Neuronal stem cell (in vitro differentiated cells): Measurements from ENCODE around the gene ST6GALNAC3.

Source experiments
- DNase-seq: peaks from one replicate; pipeline ENCODE4 v3.0.0-alpha.2; 2013; ENCODE audit warnings: low spot score
- H2AFZ ChIP-seq: one replicate; pipeline ENCODE4 v1.6.1; 2013; ENCODE audit warnings: mild to moderate bottlenecking, low read length, inconsistent platforms
- H2AK5ac ChIP-seq: 2 replicates; pipeline ENCODE4 v1.6.1; 2013; ENCODE audit warnings: low read depth, mild to moderate bottlenecking, inconsistent platforms, low read length, moderate library complexity, mixed read lengths
- H2BK120ac ChIP-seq: 2 replicates; pipeline ENCODE4 v1.6.1; 2013; ENCODE audit warnings: low read depth, mild to moderate bottlenecking, inconsistent platforms, low read length, moderate library complexity, mixed read lengths
- H2BK12ac ChIP-seq: one replicate; pipeline ENCODE4 v1.6.1; 2013; ENCODE audit warnings: low read length, inconsistent platforms
- H2BK15ac ChIP-seq: 2 replicates; pipeline ENCODE4 v1.6.1; 2013; ENCODE audit warnings: mild to moderate bottlenecking, low read length, inconsistent platforms, mixed read lengths
- H2BK5ac ChIP-seq: one replicate; pipeline ENCODE4 v1.6.1; 2013; ENCODE audit warnings: inconsistent platforms, mild to moderate bottlenecking, low read length, moderate library complexity
- H3K14ac ChIP-seq: one replicate; pipeline ENCODE4 v1.6.1; 2013; ENCODE audit warnings: low read length, inconsistent platforms
- H3K18ac ChIP-seq: 2 replicates; pipeline ENCODE4 v1.6.1; 2013; ENCODE audit warnings: low read length, inconsistent platforms
- H3K23ac ChIP-seq: 2 replicates; pipeline ENCODE4 v1.6.1; 2013; ENCODE audit warnings: low read depth, mild to moderate bottlenecking, mixed read lengths, low read length, inconsistent platforms; ENCODE audit not compliant: poor library complexity
- H3K27ac ChIP-seq: replicated peaks from 3 replicates; pipeline ENCODE4 v1.5.1; 2013; ENCODE audit warnings: low read length, inconsistent platforms
- H3K27me3 ChIP-seq, 3 experiments: 2 replicates each; pipeline ENCODE4 v1.6.1; 2013; ENCODE audit warnings: low read length in 3 of 3, mild to moderate bottlenecking in 2 of 3, inconsistent platforms in 1 of 3, low read depth in 1 of 3, mixed read lengths in 1 of 3, moderate library complexity in 1 of 3; ENCODE audit not compliant: control insufficient read depth in 3 of 3, insufficient read depth in 3 of 3
- H3K36me3 ChIP-seq, 2 donors: replicated peaks in 1 of 2; 2 replicates each; pipeline ENCODE4 v1.6.1; 2013; ENCODE audit warnings: low read length in 2 of 2; ENCODE audit not compliant: control insufficient read depth in 2 of 2, insufficient read depth in 2 of 2
- H3K4ac ChIP-seq: 2 replicates; pipeline ENCODE4 v1.6.1; 2013; ENCODE audit warnings: inconsistent platforms, mild to moderate bottlenecking, low read length, moderate library complexity
- H3K4me1 ChIP-seq, 2 donors: 1 replicate in 1 of 2; 2 replicates in 1 of 2; pipeline ENCODE4 v1.6.1; 2013; ENCODE audit warnings: low read length in 2 of 2, low read depth in 1 of 2; ENCODE audit not compliant: control insufficient read depth in 2 of 2, insufficient read depth in 1 of 2
- H3K4me2 ChIP-seq: one replicate; pipeline ENCODE4 v1.6.1; 2013; ENCODE audit warnings: mild to moderate bottlenecking, low read length, inconsistent platforms; ENCODE audit not compliant: insufficient read depth, poor library complexity, severe bottlenecking
- H3K4me3 ChIP-seq, 2 donors: 2 replicates each; pipeline ENCODE4 v1.5.1; 2013; ENCODE audit warnings: low read length in 2 of 2, mild to moderate bottlenecking in 2 of 2, inconsistent platforms in 1 of 2, moderate library complexity in 1 of 2
- H3K79me1 ChIP-seq: one replicate; pipeline ENCODE4 v1.6.1; 2013; ENCODE audit warnings: low read depth, mild to moderate bottlenecking, inconsistent platforms, low read length, moderate library complexity
- H3K9ac ChIP-seq: one replicate; pipeline ENCODE4 v1.6.1; 2013; ENCODE audit warnings: mild to moderate bottlenecking, low read depth, low read length, inconsistent platforms; ENCODE audit not compliant: poor library complexity
- H3K9me3 ChIP-seq, 2 donors: replicated peaks in 1 of 2; 2 replicates each; pipeline versions ENCODE3 to v1.6.1; 2013; ENCODE audit warnings: low read length in 2 of 2, mild to moderate bottlenecking in 2 of 2, inconsistent platforms in 1 of 2, low read depth in 1 of 2, mixed read lengths in 1 of 2, moderate library complexity in 1 of 2; ENCODE audit not compliant: control insufficient read depth in 2 of 2, insufficient read depth in 1 of 2
- H4K8ac ChIP-seq: one replicate; pipeline ENCODE4 v1.6.1; 2013; ENCODE audit warnings: low read depth, mild to moderate bottlenecking, inconsistent platforms, low read length, moderate library complexity
- H4K91ac ChIP-seq: one replicate; pipeline ENCODE4 v1.6.1; 2013; ENCODE audit warnings: low read length, low read depth, mild to moderate bottlenecking, inconsistent platforms; ENCODE audit not compliant: poor library complexity
- WGBS, 2 donors: extraction: QIAGEN DNeasy Blood & Tissue Kit; methylation state at CpG; one replicate each; pipeline ENCODE4 v1.1.7; 2013; ENCODE audit warnings: missing lambda C conversion rate in 2 of 2, mixed read lengths in 1 of 2; ENCODE audit not compliant: insufficient read length in 2 of 2, insufficient replicate concordance in 1 of 2; ENCODE audit errors: extremely low coverage in 2 of 2; 5-methylcytosine and 5-hydroxymethylcytosine counted together

The ST6GALNAC3 gene

GRCh38 chr1:76145332-76145731, 70.8 kb downstream of the ST6GALNAC3 start:
- no peak overlapping the region for H3K4me3 ChIP-seq
- H2BK5ac ChIP-seq = no peak overlapping the region
- no peaks in the 10 kb centered on the region for H3K27me3 ChIP-seq
- H3K4me1 ChIP-seq = peaks cover 0 to 8% of the 10 kb centered on the region in 2 donors
- WGBS, 2 donors = no CpG with 5 or more reads among the region's 6 CpGs
- no peak overlapping the region for H2AFZ ChIP-seq
- H4K91ac ChIP-seq = no peak overlapping the region
- no peak overlapping the region for H3K4me2 ChIP-seq
- no peak overlapping the region for H3K23ac ChIP-seq
- H2BK120ac ChIP-seq = no peak overlapping the region
- H2BK15ac ChIP-seq = no peak overlapping the region
- no peak overlapping the region for H2AK5ac ChIP-seq
- no peaks in the 10 kb centered on the region for H3K36me3 ChIP-seq
- H3K79me1 ChIP-seq = no peaks in the 10 kb centered on the region
- no peak overlapping the region for H3K14ac ChIP-seq
- no peaks in the 10 kb centered on the region for H3K9me3 ChIP-seq
- no peak for DNase-seq
- H3K9ac ChIP-seq = no peak overlapping the region
- H4K8ac ChIP-seq = no peak overlapping the region
- H3K27ac ChIP-seq = no peak overlapping the region
- no peak overlapping the region for H3K4ac ChIP-seq
- H3K18ac ChIP-seq = no peak overlapping the region
- no peak overlapping the region for H2BK12ac ChIP-seq

GRCh38 chr1:76146184-76146583, 71.6 kb downstream of the ST6GALNAC3 start:
- WGBS, 2 donors = no CpG with 5 or more reads among the region's 1 CpG
- no peaks in the 10 kb centered on the region for H3K27me3 ChIP-seq

GRCh38 chr1:76147917-76148316, 73.4 kb downstream of the ST6GALNAC3 start:
- H3K36me3 ChIP-seq = no peaks in the 10 kb centered on the region
- H3K27me3 ChIP-seq = no peaks in the 10 kb centered on the region
- no peaks in the 10 kb centered on the region for H3K9me3 ChIP-seq
- H3K27ac ChIP-seq = no peak overlapping the region
- H4K91ac ChIP-seq = no peak overlapping the region
- no peak overlapping the region for H2BK12ac ChIP-seq
- no peak overlapping the region for H4K8ac ChIP-seq
- H3K23ac ChIP-seq = no peak overlapping the region
- H2AFZ ChIP-seq = no peak overlapping the region
- no peaks in the 10 kb centered on the region for H3K79me1 ChIP-seq
- no peak overlapping the region for H3K14ac ChIP-seq
- no peak overlapping the region for H2BK5ac ChIP-seq
- no peak overlapping the region for H3K18ac ChIP-seq
- H3K4ac ChIP-seq = no peak overlapping the region
- H3K9ac ChIP-seq = no peak overlapping the region
- H3K4me2 ChIP-seq = no peak overlapping the region
- H3K4me1 ChIP-seq = no peaks in the 10 kb centered on the region
- H3K4me3 ChIP-seq = no peak overlapping the region
- H2BK15ac ChIP-seq = no peak overlapping the region
- H2BK120ac ChIP-seq = no peak overlapping the region
- DNase-seq = no peak
- no peak overlapping the region for H2AK5ac ChIP-seq
- no CpG with 5 or more reads among the region's 4 CpGs for WGBS, 2 donors

More at GRCh38 chr1:76146184-76146583, 71.6 kb downstream of the ST6GALNAC3 start:
- H2AK5ac ChIP-seq = no peak overlapping the region
- H3K14ac ChIP-seq = no peak overlapping the region
- H2BK5ac ChIP-seq = no peak overlapping the region
- no peak overlapping the region for H4K8ac ChIP-seq
- no peak overlapping the region for H3K27ac ChIP-seq
- no peak overlapping the region for H3K4me2 ChIP-seq
- no peaks in the 10 kb centered on the region for H3K9me3 ChIP-seq
- no peak overlapping the region for H2AFZ ChIP-seq
- no peak overlapping the region for H3K23ac ChIP-seq
- no peak overlapping the region for H2BK120ac ChIP-seq
- H3K18ac ChIP-seq = no peak overlapping the region
- no peak overlapping the region for H3K4me3 ChIP-seq
- no peak overlapping the region for H2BK12ac ChIP-seq
- no peaks in the 10 kb centered on the region for H3K79me1 ChIP-seq
- no peak overlapping the region for H2BK15ac ChIP-seq
- no peak overlapping the region for H3K9ac ChIP-seq
- no peaks in the 10 kb centered on the region for H3K36me3 ChIP-seq
- peaks cover 0 to 8% of the 10 kb centered on the region in 2 donors for H3K4me1 ChIP-seq
- no peak for DNase-seq
- no peak overlapping the region for H3K4ac ChIP-seq
- H4K91ac ChIP-seq = no peak overlapping the region

- Histone ChIP-seq H3K4me3 (no peak overlapping the region), H4K8ac (no peak overlapping the region), H2BK5ac (no peak overlapping the region), H2BK12ac (no peak overlapping the region), H2AK5ac (no peak overlapping the region), H3K4me2 (no peak overlapping the region), H3K27ac (no peak overlapping the region), H3K27me3 (no peaks in the 10 kb centered on the region), H3K36me3 (no peaks in the 10 kb centered on the region), H3K9me3 (no peaks in the 10 kb centered on the region), H2AFZ (no peak overlapping the region), H3K79me1 (peaks cover 2% of the 10 kb centered on the region), H3K9ac (no peak overlapping the region), H3K4me1 (no peaks in the 10 kb centered on the region), H2BK120ac (no peak overlapping the region), H4K91ac (no peak overlapping the region), H3K14ac (no peak overlapping the region), H3K23ac (no peak overlapping the region), H3K4ac (no peak overlapping the region), H2BK15ac (no peak overlapping the region), H3K18ac (no peak overlapping the region)
- no peak for DNase-seq
- WGBS, 2 donors = no CpG with 5 or more reads among the region's 2 CpGs
Measured at GRCh38 chr1:76148460-76148859, 73.9 kb downstream of the ST6GALNAC3 start.
